Hematopoietic multipotent progenitor cell treated with erythropoietin and hydrocortisone succinate and interleukin-3 and kit ligand, for 17 days (in vitro differentiated cells): ENCODE results near the gene DUS3L.
"Not testable (repeated sequence)": the region's sequence is repeated elsewhere in the genome, so short reads cannot be mapped to it uniquely, and the experiment has no call there.

ENCODE experiments used
- DNase-seq: peaks from one replicate; pipeline ENCODE4 v3.0.0-alpha.2; 2015; ENCODE audit warnings: low spot score

DUS3L gene

GRCh38 chr19:5799247-5800241, 8.6 kb upstream of the DUS3L start:
- DNase-seq: peak; percentile 91

GRCh38 chr19:5798244-5798643, 7.3 kb upstream of the DUS3L start:
- DNase-seq: no peak

- no peak for DNase-seq
Observed at GRCh38 chr19:5795382-5795919, 4.5 kb upstream of the DUS3L start.

GRCh38 chr19:5793188-5793587, 2.2 kb upstream of the DUS3L start:
- no peak for DNase-seq

- DNase-seq: peak; percentile 9
Observed at GRCh38 chr19:5792224-5792623, 1.3 kb upstream of the DUS3L start.

GRCh38 chr19:5789886-5790558, 941 bp downstream of the DUS3L start:
- DNase-seq: no peak

GRCh38 chr19:5789351-5789761, 1.6 kb downstream of the DUS3L start:
- DNase-seq: no peak

- no peak for DNase-seq
Observed at GRCh38 chr19:5788422-5788821, 2.5 kb downstream of the DUS3L start.

- no peak for DNase-seq
Observed at GRCh38 chr19:5787409-5788182, 3.4 kb downstream of the DUS3L start.

- DNase-seq: no peak
Observed at GRCh38 chr19:5786593-5787408, 4.2 kb downstream of the DUS3L start.

- DNase-seq: no peak
Observed at GRCh38 chr19:5785423-5785822, 5.5 kb downstream of the DUS3L start.

- DNase-seq: no peak
Observed at GRCh38 chr19:5784581-5785147, 6.3 kb downstream of the DUS3L start, which contains the start of gene PRR22. Gene PRR22 (minus strand): TSS chr19:5784746. CDS start chr19:5784660, 86 bp downstream.

- no peak for DNase-seq
Observed at GRCh38 chr19:5782945-5783919, 7.7 kb downstream of the DUS3L start.

GRCh38 chr19:5782322-5782721, 8.6 kb downstream of the DUS3L start:
- no peak for DNase-seq

GRCh38 chr19:5780916-5781315, 10.0 kb downstream of the DUS3L start:
- DNase-seq: not testable (repeated sequence)

GRCh38 chr19:5778402-5778801, 12.6 kb downstream of the DUS3L start:
- no peak for DNase-seq

- DNase-seq: no peak
Observed at GRCh38 chr19:5775668-5776309, 15.2 kb downstream of the DUS3L start.

- no peak for DNase-seq
Observed at GRCh38 chr19:5774921-5775320, 16.0 kb downstream of the DUS3L start.

- DNase-seq: no peak
Observed at GRCh38 chr19:5773276-5773675, 17.7 kb downstream of the DUS3L start.
